ENCODE data around the gene ARL2BP. TPM values are rescaled to one million over a fixed set of nuclear protein-coding genes. Genes with fewer than 3 reads are reported as not detected.

Gene ARL2BP
- total RNA-seq, 1 donor: 85.8 TPM

DNA sequence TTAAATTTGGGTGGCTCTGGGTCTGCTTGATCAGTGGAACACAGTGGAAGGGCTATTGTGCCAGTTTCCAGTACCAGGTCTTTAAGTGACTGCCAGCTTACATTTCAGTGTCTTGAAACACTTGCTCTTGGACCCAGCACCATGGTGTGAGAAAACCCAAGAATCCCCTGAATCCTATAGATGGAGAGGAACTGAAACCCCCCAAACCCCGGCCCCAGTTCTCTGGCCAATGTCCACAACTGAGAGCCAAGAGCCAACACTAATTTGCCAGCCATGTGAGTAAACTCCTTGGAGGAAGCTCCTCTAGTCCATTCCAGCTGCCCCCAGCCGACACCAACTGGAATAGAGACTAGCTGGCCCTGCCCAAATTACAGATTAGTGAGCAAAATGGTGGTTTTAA lies 2.4 kb upstream of the ARL2BP start:
- H3K27me3 ChIP-seq (ENCODE audit: insufficient read depth, low read length): no peaks in the 10 kb centered on the region
- no peak overlapping the region for H2AFZ ChIP-seq (ENCODE audit: low read length)
- H3K36me3 ChIP-seq (ENCODE audit: insufficient read depth, low read length): peaks cover 26% of the 10 kb centered on the region
- DNase-seq (ENCODE audit: insufficient read length, low spot score, missing footprints): no peak
- TF ChIP-seq, protein P1, sequence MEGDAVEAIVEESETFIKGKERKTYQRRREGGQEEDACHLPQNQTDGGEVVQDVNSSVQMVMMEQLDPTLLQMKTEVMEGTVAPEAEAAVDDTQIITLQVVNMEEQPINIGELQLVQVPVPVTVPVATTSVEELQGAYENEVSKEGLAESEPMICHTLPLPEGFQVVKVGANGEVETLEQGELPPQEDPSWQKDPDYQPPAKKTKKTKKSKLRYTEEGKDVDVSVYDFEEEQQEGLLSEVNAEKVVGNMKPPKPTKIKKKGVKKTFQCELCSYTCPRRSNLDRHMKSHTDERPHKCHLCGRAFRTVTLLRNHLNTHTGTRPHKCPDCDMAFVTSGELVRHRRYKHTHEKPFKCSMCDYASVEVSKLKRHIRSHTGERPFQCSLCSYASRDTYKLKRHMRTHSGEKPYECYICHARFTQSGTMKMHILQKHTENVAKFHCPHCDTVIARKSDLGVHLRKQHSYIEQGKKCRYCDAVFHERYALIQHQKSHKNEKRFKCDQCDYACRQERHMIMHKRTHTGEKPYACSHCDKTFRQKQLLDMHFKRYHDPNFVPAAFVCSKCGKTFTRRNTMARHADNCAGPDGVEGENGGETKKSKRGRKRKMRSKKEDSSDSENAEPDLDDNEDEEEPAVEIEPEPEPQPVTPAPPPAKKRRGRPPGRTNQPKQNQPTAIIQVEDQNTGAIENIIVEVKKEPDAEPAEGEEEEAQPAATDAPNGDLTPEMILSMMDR (IDR thresholded peaks at IDR 0.05; ENCODE audit: extremely low read depth, low read depth, low read length): no peak
- H3K79me2 ChIP-seq (ENCODE audit: insufficient read depth, low read length): peaks cover 19% of the 10 kb centered on the region
- peaks cover 11% of the 10 kb centered on the region for H3K4me1 ChIP-seq (ENCODE audit: insufficient read depth, low read length)
- no peak overlapping the region for H3K27ac ChIP-seq (ENCODE audit: low read depth, low read length)
- no peaks in the 10 kb centered on the region for H4K20me1 ChIP-seq (ENCODE audit: insufficient read depth, low read length)
- no peaks in the 10 kb centered on the region for H3K9me3 ChIP-seq (ENCODE audit: low read depth, low read length)
- H3K4me2 ChIP-seq (ENCODE audit: insufficient read depth, low read length): no peak overlapping the region
- H3K4me3 ChIP-seq (ENCODE audit: insufficient read depth, low read length): no peak overlapping the region

DNA sequence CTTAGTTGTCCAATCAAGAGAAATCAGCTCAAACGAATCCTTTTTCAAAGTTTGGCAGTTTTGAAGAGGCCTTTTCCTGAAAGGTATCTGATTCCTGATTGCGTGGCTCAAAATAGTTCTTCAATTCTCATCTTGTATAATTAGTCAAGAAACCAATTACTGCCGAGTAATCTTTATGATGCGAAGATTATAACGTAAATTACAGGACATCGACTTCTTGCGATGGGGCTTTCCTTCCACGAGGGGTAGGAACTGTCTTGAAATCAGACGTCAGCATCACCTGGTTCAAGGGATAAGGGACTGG lies 644 bp upstream of the ARL2BP start:
- Histone ChIP-seq H4K20me1 (ENCODE audit: insufficient read depth, low read length) (no peaks in the 10 kb centered on the region), H3K79me2 (ENCODE audit: insufficient read depth, low read length) (peaks cover 19% of the 10 kb centered on the region), H3K4me1 (ENCODE audit: insufficient read depth, low read length) (peaks cover 11% of the 10 kb centered on the region), H3K36me3 (ENCODE audit: insufficient read depth, low read length) (peaks cover 35% of the 10 kb centered on the region), H3K27me3 (ENCODE audit: insufficient read depth, low read length) (no peaks in the 10 kb centered on the region), H2AFZ (ENCODE audit: low read length) (peak overlapping the region; percentile 88), H3K9me3 (ENCODE audit: low read depth, low read length) (no peaks in the 10 kb centered on the region), H3K4me3 (ENCODE audit: insufficient read depth, low read length) (peak overlapping the region; percentile 93), H3K27ac (ENCODE audit: low read depth, low read length) (peak overlapping the region; percentile 88), H3K4me2 (ENCODE audit: insufficient read depth, low read length) (peak overlapping the region; percentile 92)
- TF ChIP-seq, protein P1 (IDR thresholded peaks at IDR 0.05; ENCODE audit: extremely low read depth, low read depth, low read length): no peak
- no peak for DNase-seq (ENCODE audit: insufficient read length, low spot score, missing footprints)

DNA sequence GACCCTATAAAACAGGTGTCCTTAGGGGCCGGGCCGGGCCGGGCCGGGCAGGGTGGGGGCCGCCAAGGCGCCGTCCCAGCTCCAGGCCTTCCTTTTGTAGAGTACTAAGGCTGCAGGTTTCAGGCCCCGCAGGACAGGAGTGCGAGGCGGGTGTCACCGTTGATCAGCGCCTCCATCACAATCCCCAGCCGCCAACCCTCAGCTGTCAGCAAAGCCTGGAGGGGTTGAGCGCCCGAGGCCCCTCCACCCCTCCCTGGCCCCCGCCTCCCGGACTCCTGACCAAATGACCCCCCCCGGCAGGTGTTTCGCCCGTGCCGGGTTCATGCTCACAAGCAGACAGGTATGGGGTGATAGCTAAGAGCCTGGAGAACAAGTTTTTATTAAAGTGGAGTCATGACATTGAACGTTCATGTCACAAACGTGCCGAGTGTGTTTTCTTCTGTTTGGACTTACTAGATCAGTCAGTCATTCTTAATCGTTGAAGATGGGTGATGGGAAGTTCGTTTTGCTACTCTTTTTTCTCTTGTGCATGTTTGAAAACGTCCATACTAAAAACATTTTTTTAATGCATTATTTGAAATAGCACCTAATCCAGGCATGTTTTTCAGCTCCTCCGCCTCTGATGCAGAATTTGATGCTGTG lies 534 bp downstream of the ARL2BP start:
- DNase-seq (ENCODE audit: insufficient read length, low spot score, missing footprints): no peak
- Histone ChIP-seq H3K79me2 (ENCODE audit: insufficient read depth, low read length) (peaks cover 19% of the 10 kb centered on the region), H3K9me3 (ENCODE audit: low read depth, low read length) (no peaks in the 10 kb centered on the region), H3K27me3 (ENCODE audit: insufficient read depth, low read length) (no peaks in the 10 kb centered on the region), H3K36me3 (ENCODE audit: insufficient read depth, low read length) (peaks cover 39% of the 10 kb centered on the region), H4K20me1 (ENCODE audit: insufficient read depth, low read length) (no peaks in the 10 kb centered on the region), H3K4me2 (ENCODE audit: insufficient read depth, low read length) (peak overlapping the region; percentile 78), H3K27ac (ENCODE audit: low read depth, low read length) (peak overlapping the region; percentile 88), H3K4me1 (ENCODE audit: insufficient read depth, low read length) (peaks cover 11% of the 10 kb centered on the region), H2AFZ (ENCODE audit: low read length) (peak overlapping the region; percentile 75), H3K4me3 (ENCODE audit: insufficient read depth, low read length) (peak overlapping the region; percentile 93)
- TF ChIP-seq, protein P1 (IDR thresholded peaks at IDR 0.05; ENCODE audit: extremely low read depth, low read depth, low read length): no peak

DNA sequence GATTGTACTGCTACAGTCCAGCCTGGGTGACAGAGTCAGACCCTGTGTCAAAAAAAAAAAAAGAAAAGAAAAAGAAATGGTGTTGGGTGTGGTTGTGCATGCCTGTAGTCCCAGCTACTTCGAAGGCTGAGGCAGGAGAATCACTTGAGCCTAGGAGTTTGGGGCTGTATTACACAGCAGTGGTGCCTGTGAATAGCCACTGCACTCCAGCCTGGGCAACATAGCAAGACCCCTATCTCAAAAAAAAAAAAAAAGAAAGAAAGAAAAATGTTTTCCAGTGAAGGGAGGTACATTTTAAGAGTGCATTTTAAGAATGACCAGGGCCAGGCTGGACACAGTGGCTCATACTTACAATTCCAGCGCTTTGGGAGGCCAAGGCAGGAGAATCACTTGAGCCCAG lies 6.3 kb downstream of the ARL2BP start:
- H3K4me2 ChIP-seq (ENCODE audit: insufficient read depth, low read length): no peak overlapping the region
- H3K79me2 ChIP-seq (ENCODE audit: insufficient read depth, low read length): peaks cover 6% of the 10 kb centered on the region
- H4K20me1 ChIP-seq (ENCODE audit: insufficient read depth, low read length): peaks cover 3% of the 10 kb centered on the region
- TF ChIP-seq, protein P1 (IDR thresholded peaks at IDR 0.05; ENCODE audit: extremely low read depth, low read depth, low read length): no peak
- H3K36me3 ChIP-seq (ENCODE audit: insufficient read depth, low read length): peaks cover 70% of the 10 kb centered on the region
- H3K9me3 ChIP-seq (ENCODE audit: low read depth, low read length): no peaks in the 10 kb centered on the region
- no peak overlapping the region for H3K27ac ChIP-seq (ENCODE audit: low read depth, low read length)
- no peak for DNase-seq (ENCODE audit: insufficient read length, low spot score, missing footprints)
- H2AFZ ChIP-seq (ENCODE audit: low read length): no peak overlapping the region
- H3K4me3 ChIP-seq (ENCODE audit: insufficient read depth, low read length): no peak overlapping the region
- no peaks in the 10 kb centered on the region for H3K27me3 ChIP-seq (ENCODE audit: insufficient read depth, low read length)
- no peaks in the 10 kb centered on the region for H3K4me1 ChIP-seq (ENCODE audit: insufficient read depth, low read length)
